GM04504 (cell line): ENCODE measurements around the gene KLF8.
"Not testable (repeated sequence)": the region's sequence is repeated elsewhere in the genome, so short reads cannot be mapped to it uniquely, and the experiment has no call there.

ENCODE experiments used
- DNase-seq: peaks from one replicate; pipeline ENCODE4 v3.0.0-alpha.2; 2012; ENCODE audit warnings: low read depth

Gene KLF8

DNA sequence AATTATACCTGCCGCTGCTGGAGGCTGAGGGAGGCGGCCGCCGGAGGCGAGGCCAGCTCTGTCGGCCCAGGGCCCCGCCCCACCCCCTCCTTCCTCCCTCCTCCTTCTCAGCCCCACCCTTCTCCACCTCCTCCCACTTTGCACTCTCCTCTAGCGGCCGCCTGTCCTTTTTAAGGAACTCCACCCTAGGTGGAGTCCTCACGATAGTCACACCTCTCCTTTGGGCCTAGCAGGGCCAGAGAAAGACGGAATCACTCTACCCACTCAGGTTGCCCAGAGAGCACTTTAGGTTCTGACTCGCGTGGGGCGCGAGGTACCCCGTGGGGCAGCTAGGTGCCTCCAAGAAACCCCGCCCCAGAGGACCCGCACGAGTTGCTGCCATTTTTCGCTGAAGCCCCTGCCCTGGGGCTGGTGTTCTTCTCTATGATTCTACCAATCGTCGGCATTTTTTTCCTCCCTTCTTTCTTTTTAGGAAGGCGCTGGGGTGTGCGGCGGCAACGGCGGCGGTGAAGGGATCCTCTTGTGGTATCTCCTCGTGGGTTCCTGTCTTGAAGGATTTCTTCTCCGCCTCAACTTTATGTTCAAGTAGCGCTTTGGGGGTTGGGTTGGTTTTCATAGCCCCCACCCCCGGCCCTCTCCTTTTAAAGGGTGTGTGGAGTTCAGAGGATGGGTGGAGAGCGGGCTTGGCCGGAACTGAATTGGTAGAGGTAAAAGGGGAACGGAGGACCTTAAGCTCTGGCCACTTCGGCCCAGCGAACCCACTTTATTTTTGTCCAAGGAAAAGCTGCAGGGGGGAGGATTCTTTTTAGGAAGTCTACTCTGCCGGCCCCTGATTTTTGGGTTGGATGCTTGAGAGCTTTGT lies at the start of gene KLF8:
KLF8 (plus strand) TSS at position 136 of the 862 bp plus-strand sequence. CDS start 979 bp downstream, outside the sequence.
- no peak for DNase-seq

GRCh38 chrX:56206945-56207344 lies 25.2 kb upstream of the KLF8 start:
- DNase-seq = not testable (repeated sequence)

DNA sequence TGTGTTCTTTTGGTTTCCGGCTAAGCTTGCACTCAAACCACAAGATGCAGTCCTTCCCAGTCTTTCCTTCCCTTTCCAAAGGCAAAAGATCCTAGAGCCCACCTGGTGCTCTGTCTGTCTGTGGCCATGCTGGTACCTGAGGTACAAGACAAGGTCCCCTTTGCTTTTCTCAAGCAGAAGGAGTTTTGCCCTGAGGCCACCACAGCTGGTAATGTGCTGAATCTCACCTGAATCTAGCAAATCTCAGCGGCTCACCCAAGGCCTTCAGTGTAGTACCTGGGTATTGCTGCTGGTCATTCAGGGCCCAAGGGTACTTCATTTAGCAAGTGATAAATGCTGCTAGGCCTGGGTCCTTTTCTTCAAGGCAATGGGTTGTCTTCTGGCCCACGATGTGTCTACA lies 20.5 kb upstream of the KLF8 start:
- DNase-seq = no peak

DNA sequence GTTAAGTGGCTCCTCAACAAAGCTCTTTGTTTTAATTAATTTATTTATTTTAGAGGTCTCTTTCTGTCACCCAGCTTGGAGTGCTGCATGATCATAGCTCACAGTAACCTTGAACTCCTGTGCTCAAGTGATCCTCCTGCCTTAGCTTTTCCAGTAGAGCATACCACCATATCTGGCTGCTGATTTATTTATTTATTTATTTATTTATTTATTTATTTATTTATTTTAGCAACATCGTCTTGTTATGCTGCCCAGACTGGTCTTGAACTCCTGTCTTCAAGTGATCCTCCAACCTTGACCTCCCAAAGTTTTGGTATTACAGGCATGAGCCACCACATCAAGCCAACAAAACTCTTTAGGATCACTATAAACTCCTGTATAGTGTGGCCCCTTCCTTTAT lies 15.8 kb upstream of the KLF8 start:
- DNase-seq = no peak

GRCh38 chrX:56219700-56220099 lies 12.5 kb upstream of the KLF8 start:
- no peak for DNase-seq

- DNase-seq = no peak
These were observed 11.1 kb upstream of the KLF8 start for GRCh38 chrX:56221101-56221500.

- no peak for DNase-seq
These were observed 9.6 kb upstream of the KLF8 start for GRCh38 chrX:56222473-56223000.

DNA sequence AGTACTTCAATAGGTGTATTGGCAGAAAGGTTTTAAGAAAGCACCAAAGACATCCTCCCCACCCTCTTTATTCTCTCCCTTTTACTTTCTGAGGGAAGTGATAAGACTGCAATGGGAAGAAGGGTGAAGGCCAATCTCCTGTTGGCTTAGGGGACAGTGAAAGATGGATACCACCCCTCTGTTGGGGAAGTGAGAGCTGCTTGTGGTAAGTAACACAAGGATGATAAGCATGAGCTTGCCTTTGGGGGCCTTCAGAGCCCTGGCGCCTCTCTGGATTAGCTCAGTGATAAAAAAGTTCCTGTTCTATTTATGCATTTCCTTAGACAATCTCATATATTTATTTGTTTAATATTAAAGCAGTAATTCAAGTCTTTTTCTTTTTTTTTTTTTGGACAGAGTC lies 5.2 kb upstream of the KLF8 start:
- DNase-seq = no peak

- DNase-seq = no peak
These were observed 3.2 kb upstream of the KLF8 start for GRCh38 chrX:56228914-56229313.

GRCh38 chrX:56231537-56232090 lies 542 bp upstream of the KLF8 start:
- no peak for DNase-seq

DNA sequence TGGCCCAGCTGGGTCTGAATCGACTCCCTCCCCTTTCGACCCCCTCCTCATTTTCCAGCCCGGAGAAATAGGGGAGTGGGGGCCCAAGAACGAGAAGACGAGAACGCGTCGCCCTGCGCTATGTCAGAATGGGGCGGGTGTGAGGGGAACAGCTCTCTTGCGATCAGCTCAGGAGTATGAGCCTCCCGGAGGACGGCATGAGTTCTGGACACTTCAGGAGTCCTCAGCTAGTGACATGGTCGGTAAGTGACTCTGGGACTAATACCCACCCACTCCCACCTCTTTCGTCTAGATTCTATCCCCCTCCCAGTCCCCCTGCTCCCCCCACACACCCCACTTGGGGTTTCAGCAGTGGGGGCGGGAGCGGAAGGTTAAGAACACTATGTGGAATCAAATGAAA lies 944 bp downstream of the KLF8 start:
- DNase-seq = no peak

DNA sequence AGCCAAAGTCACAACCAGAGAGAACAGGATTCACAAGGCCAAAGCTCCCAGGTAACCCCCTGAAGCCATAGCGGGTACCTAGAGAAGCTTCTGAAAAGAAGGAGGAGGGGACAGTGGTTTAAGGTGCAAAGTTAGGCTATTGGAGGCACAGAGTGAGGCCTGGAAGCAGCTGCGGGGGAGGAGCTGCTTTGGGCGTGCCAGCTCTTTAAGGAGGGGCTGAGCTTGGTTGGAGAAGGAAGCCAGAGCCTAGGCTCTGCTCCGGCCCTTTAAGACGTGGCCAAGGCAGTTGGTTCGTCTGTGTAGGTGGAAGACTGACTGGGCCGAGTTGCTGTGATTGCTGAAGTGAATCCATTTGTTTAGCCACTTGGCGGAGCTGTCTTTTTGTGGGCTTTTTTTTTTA lies 1.5 kb downstream of the KLF8 start:
- no peak for DNase-seq

DNA sequence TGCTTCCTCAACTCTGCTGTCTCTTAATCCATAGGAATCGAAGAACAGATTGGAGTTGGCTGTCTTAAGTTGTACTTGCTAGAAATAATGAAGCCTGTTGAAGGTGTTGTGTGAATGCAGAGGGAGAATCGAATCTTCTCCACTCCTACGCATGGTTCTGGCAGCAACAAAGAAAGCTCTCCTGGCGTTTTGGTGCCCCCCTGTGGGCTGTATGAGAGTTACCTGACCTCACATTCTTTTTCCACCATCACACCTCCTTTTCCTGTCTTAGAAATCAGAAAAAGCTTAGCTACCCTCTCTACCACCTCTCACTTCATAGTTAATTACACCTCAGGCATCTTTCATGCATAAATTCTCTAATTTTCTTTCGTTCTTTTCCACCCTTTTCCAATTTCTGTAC lies 16.3 kb downstream of the KLF8 start:
- DNase-seq = peak; percentile 12

DNA sequence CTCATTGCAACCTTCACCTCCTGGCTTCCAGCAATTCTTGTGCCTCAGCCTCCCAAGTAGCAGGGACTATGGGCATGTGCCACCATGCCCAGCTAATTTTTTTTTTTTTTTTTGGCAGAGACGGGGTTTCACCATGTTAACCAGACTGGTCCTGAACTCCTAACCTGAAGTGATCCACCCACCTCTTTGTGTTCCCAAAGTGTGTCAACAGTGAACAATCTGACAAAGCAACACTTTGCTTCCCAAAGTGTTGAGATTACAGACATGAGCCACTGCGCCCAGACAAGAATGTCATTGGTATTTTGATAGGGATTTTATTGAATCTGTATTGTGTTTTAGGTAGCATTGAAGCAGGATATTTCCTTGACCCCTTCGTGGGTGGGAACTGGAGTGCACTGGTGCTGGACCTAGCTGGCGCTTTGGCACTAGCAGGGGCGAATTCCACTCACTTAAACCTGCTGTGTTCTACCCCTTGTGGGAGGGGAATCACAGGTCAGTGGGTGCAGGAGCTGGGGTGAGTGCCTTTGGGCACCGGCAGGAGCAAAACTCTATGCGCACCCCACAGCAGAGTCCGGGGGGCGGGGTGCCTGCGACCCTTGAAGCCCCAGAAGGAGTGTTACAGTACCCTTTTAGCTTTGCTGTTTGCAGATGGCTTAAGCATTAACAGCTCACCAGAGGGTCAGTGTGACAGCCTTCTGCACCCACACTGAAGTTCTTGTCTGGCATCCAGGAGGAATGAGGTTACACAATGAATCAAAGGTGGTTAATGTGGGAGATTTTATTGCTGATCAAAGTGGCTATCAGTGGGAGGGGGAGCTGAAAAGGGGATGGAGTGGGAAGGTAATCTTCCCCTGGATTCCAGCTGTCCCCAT lies 21.9 kb downstream of the KLF8 start:
- DNase-seq = no peak

DNA sequence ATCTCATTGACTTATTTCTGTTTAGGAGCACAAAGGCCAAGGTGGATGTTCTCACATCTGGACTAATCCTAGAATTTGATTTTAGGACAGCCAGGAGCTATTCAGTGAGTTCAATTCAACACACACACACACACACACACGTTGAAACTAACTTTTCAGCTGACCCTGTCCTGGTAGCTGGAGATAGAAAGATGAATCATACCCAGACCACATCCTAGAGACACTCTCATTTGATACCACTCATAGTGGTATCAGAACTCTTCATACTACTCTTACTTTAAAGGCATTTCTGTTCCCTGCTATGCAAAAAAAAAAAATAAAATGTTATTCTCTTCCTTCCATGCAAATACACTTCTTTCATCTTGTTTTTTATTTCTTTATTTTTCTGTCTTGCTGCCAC lies 36.7 kb downstream of the KLF8 start:
- no peak for DNase-seq

- DNase-seq = no peak
These were observed 46.5 kb downstream of the KLF8 start for GRCh38 chrX:56278692-56279091.

DNA sequence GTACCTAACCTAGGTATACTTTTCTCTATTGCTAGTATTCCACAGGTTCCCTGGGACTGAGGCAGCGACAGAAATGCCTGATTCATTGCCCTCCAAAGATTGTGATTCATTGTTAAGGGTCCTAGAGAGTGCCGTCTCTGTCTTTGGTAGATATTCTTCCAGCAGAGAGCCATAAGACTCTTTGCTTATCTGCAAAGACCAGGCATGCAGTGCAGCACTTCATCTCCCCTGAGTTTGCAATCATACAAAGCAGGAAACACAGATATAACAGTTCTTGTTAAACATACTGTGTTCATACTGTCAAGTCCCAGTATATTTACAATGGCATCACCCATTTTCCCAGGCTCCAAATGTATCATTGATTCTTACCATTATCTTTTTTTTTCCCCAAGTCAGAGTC lies 47.7 kb downstream of the KLF8 start:
- DNase-seq = no peak

DNA sequence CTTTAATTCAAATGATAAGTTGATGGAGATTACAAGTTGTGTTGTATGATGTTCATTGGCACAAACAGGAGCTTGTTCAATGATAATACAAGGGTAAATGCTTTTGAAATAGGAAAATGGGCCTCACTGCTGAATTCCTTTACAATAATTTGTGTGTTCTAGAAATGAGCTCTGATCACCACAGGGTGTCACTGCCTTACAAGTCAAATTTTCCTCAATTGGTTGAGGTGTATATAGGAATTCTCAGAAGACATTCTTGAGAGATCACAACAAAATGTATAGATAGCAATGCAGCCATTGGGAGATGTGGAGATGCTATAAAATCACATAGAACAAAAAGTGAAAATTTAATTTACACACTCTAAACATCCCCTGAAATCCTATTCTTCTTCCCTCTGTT lies 49.6 kb downstream of the KLF8 start:
- DNase-seq = peak; percentile 0

DNA sequence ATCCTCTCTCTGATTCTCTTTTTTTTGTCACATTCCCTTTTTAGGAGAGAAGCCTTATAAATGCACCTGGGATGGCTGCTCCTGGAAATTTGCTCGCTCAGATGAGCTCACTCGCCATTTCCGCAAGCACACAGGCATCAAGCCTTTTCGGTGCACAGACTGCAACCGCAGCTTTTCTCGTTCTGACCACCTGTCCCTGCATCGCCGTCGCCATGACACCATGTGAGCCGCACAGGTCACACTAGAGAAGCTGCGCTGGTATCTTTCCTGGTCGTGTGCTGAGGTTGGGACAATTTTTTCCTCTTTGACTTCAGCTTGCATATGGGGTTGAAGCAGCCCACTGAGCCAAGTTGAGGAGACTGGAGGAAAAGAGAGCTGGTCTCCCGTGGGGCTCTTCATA lies 52.1 kb downstream of the KLF8 start:
- no peak for DNase-seq

- no peak for DNase-seq
These were observed 56.5 kb downstream of the KLF8 start for GRCh38 chrX:56288608-56289007.

GRCh38 chrX:56289449-56289848 lies 57.3 kb downstream of the KLF8 start:
- no peak for DNase-seq

DNA sequence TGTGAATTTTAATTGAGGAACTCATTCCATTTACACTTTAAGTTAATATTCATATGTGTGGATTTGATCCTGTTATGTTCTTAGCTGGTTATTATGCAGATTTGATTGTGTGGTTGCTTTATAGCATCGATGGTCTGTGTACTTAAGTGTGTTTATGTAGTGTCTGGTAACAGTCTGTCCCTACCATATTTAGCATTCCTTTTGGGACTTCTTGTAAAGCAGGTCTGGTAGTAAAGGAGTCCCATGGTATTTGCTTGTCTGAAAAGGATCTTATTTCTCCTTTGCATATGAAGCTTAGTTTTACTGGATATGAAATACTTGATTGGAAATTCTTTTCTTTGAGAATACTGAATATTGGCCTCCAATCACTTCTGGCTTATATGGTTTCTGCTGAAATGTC lies 76.6 kb downstream of the KLF8 start:
- DNase-seq = no peak

DNA sequence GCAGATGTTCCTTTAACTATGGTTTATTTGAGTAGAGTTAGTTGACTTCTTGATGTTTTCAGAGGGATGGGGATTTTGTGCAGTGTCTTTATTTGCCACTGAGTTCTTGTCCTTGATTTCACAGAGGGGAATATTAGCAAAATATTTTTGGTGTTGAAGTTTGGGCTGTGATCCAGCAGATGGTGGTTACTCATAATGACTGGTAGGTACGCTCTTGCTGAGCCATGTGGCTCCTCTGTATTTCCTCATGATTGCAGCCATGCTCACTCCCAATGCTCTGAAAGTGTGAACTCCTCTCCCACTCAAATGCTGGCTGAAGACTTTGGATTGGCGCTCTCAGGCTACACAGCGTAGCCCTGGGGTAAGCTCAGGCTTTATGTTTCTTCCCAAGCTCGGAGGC lies 77.7 kb downstream of the KLF8 start:
- no peak for DNase-seq
